Measurements from ENCODE around the gene BANF2. TPM values are rescaled to one million over a fixed set of nuclear protein-coding genes. Genes with fewer than 3 reads are reported as not detected.

The BANF2 gene
- total RNA-seq, 6 experiments from 2014 or later: not detected

DNA sequence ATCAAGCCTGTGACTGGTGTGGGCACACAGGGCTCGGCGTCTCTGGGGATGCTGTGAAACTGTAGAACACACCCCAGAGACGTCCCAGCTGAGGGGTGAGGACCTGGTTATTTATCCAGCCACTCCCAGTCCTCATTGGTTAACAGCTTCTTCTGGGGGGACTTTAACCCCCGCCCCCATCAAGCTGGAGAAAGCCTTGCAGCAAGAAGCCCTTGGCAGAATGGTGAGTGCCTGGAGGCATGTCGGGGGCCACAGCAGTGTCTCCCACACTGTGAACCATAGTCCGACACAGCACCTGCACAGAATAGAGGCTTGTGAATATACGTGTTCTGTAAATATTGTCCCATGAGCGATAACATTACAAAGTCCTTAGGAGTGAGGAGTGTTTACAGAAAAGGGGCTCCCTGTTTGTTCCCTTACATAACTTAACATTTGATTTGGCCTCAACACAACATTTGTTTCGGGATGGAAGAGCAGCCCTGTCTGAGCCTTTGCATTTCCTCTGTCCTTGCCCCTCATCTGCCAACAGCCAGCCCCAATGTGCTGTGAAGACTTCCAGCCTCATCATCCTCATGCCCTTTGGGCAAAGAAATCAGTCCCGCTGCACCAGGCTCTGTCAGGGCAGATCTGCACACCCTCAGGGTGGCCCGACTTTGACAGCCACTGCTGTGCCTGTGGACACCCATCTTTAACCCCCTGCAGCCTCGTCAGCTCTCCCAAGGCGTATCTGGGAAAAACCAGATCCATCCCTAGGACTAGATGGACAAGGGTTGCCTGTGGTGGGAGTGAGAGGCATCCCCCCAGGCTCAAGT, 15.5 kb upstream of the BANF2 start:
- intact Hi-C loops (cut with DNase I): loop anchor here (10.0 kb wide), 3 partner anchors 111 to 201 kb away; no protein-coding TSS in a partner anchor
- peak; percentile 4 to 49 (median 17) for ATAC-seq
- DNase-seq: no peak

DNA sequence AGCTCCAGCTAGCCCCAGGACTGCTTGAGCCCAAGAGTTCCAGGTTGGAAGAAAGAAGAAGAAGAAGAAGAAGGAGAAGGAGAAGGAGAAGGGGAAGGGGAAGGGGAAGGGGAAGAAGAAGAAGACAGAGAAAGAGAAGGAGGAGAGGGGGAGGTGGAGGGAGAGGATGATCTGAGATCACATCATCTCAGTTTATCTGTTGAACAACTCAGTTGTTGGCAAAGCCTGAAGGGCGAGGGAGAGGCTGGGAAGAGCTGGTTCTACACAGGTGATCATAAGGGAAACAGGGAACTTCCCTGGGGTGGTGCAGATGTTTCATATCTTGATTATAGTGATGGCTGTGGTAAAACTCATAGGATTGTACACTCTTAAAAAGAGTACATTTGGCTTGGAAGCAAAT, 14.6 kb upstream of the BANF2 start:
- ATAC-seq: no peak
- H3K27ac ChIP-seq: no peak overlapping the region
- DNase-seq: no peak
- H3K4me3 ChIP-seq: no peak overlapping the region
- WGBS (ENCODE audit: insufficient coverage, low coverage, low lambda C conversion rate, missing lambda C conversion rate): 100% methylated on average over 1 of the region's 1 CpG
- H3K27me3 ChIP-seq: no peaks in the 10 kb centered on the region
- intact Hi-C loops (cut with DNase I): loop anchor here (10.0 kb wide), 3 partner anchors 110 to 200 kb away; no protein-coding TSS in a partner anchor
- no peaks in the 10 kb centered on the region for H3K36me3 ChIP-seq
- H3K9me3 ChIP-seq: no peaks in the 10 kb centered on the region
- H3K4me1 ChIP-seq: peaks cover 0 to 24% (median 11%) of the 10 kb centered on the region in 4 donors
- TF ChIP-seq CTCF (IDR thresholded peaks at IDR 0.05) (no peak), POLR2A (IDR thresholded peaks at IDR 0.05) (no peak)

More for the DNA sequence above, 15.5 kb upstream of the BANF2 start:
- TF ChIP-seq CTCF (IDR thresholded peaks at IDR 0.05) (no peak), POLR2A (IDR thresholded peaks at IDR 0.05) (no peak)
- 27% methylated on average over 2 of the region's 13 CpGs for WGBS (ENCODE audit: insufficient coverage, low coverage, low lambda C conversion rate, missing lambda C conversion rate)
- peaks cover 0 to 33% (median 15%) of the 10 kb centered on the region in 4 donors for H3K4me1 ChIP-seq
- H3K27me3 ChIP-seq: no peaks in the 10 kb centered on the region
- no peaks in the 10 kb centered on the region for H3K9me3 ChIP-seq
- no peaks in the 10 kb centered on the region for H3K36me3 ChIP-seq
- H3K27ac ChIP-seq: peak overlapping the region; percentile 16 to 84 (median 72)
- H3K4me3 ChIP-seq: no peak overlapping the region

GRCh38 chr20:17687800-17688199, 12.0 kb upstream of the BANF2 start:
- H3K27ac ChIP-seq: no peak overlapping the region
- intact Hi-C loops (cut with DNase I): loop anchor here (10.0 kb wide), 3 partner anchors 107 to 197 kb away; no protein-coding TSS in a partner anchor
- no peaks in the 10 kb centered on the region for H3K27me3 ChIP-seq
- H3K4me1 ChIP-seq: peaks cover 0 to 19% (median 9%) of the 10 kb centered on the region in 4 donors
- no peak overlapping the region for H3K4me3 ChIP-seq
- DNase-seq (no peak), ATAC-seq (no peak)
- no peaks in the 10 kb centered on the region for H3K36me3 ChIP-seq
- no peaks in the 10 kb centered on the region for H3K9me3 ChIP-seq
- WGBS (ENCODE audit: insufficient coverage, low coverage, low lambda C conversion rate, missing lambda C conversion rate): 88% methylated on average over 3 of the region's 3 CpGs
- no peak for TF ChIP-seq CTCF (IDR thresholded peaks at IDR 0.05)
- TF ChIP-seq POLR2A (IDR thresholded peaks at IDR 0.05): no peak

DNA sequence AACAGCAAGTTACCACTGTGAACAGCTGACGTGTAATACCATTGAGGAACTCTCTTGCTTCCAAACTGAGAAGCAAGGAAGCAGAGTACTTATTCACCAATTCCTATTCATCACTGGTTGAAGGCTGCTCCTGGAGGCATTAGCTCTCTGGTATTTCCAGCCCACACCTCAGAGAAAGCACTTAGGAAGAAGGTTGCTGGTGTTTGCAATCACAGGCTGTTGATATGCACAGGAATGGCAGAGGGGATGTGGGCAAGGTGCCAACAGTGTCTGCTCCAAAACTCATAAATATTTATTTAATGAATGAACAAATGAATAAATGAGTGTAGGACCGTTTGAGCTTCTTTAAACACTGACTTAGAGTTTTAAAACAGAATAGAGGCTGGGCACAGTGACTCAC, 10.8 kb upstream of the BANF2 start:
- no peaks in the 10 kb centered on the region for H3K9me3 ChIP-seq
- no peaks in the 10 kb centered on the region for H3K36me3 ChIP-seq
- TF ChIP-seq CTCF (IDR thresholded peaks at IDR 0.05) (no peak), POLR2A (IDR thresholded peaks at IDR 0.05) (no peak)
- intact Hi-C loops (cut with DNase I): loop anchor here (10.0 kb wide), 3 partner anchors 106 to 196 kb away; no protein-coding TSS in a partner anchor
- 48% methylated on average over 2 of the region's 2 CpGs for WGBS (ENCODE audit: insufficient coverage, low coverage, low lambda C conversion rate, missing lambda C conversion rate)
- ATAC-seq: no peak
- no peak overlapping the region for H3K27ac ChIP-seq
- no peak for DNase-seq
- H3K4me3 ChIP-seq: no peak overlapping the region
- H3K4me1 ChIP-seq: peaks cover 0 to 7% (median 3%) of the 10 kb centered on the region in 4 donors
- no peaks in the 10 kb centered on the region for H3K27me3 ChIP-seq
